GM23248 (cell line): ENCODE results near the gene DSC3.
"Not testable (repeated sequence)": the region's sequence is repeated elsewhere in the genome, so short reads cannot be mapped to it uniquely, and the experiment has no call there.

ENCODE experiments used
- EZH2 ChIP-seq: fragments of 200-600 bp; sonication (generic); IDR thresholded peaks from 2 replicates; pipeline ENCODE4 v1.6.1; 2018; ENCODE audit warnings: antibody characterized with exemption, mild to moderate bottlenecking; ENCODE audit not compliant: insufficient read depth, poor library complexity, severe bottlenecking
- EZH2phosphoT487 ChIP-seq: fragments of 200-600 bp; sonication (generic); IDR thresholded peaks from 2 replicates; pipeline ENCODE4 v1.6.1; 2018; ENCODE audit warnings: antibody characterized with exemption, moderate library complexity, mild to moderate bottlenecking, low read depth; ENCODE audit not compliant: insufficient read depth

DNA sequence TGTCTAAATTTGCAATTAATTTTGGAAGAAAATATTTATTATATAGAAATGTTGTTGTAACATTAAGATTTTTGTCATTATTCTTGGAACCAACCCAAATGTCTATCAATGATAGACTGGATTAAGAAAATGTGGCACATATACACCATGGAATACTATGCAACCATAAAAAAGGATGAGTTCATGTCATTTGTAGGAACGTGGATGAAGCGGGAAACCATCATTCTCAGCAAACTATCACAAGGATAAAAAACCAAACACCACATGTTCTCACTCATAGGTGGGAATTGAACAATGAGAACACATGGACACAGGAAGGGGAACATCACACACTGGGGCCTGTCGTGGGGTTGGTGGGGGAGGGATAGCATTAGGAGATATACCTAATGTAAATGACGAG is 64.5 kb downstream of the DSC3 start:
- TF ChIP-seq EZH2phosphoT487, EZH2: not testable (repeated sequence)
